NB4 (cell line): ENCODE measurements around the gene MSGN1.

ENCODE experiments used
- DNase-seq: peaks from one replicate; pipeline ENCODE4 v3.0.0; 2010; ENCODE audit warnings: low read depth
- H3K4me3 ChIP-seq: one replicate; pipeline ENCODE4 v1.5.1; 2011; ENCODE audit warnings: mild to moderate bottlenecking, low read depth, low read length, moderate library complexity
- MYC ChIP-seq: IDR thresholded peaks from 2 replicates; pipeline ENCODE4 v1.6.1; 2011; ENCODE audit warnings: low read depth, low read length
- POLR2A ChIP-seq: IDR thresholded peaks from 2 replicates; pipeline ENCODE4 v1.6.1; 2011; ENCODE audit warnings: mild to moderate bottlenecking; ENCODE audit not compliant: insufficient read length; ENCODE audit errors: extremely low read depth
- TF ChIP-seq, protein P1 (sequence below): IDR thresholded peaks from one replicate; pipeline ENCODE4 v1.5.1; 2012; ENCODE audit warnings: low read depth, low read length
- TF ChIP-seq, protein P2 (sequence below): IDR thresholded peaks from 2 replicates; pipeline ENCODE4 v1.6.1; 2011; ENCODE audit warnings: low read depth, low read length

The MSGN1 gene

DNA sequence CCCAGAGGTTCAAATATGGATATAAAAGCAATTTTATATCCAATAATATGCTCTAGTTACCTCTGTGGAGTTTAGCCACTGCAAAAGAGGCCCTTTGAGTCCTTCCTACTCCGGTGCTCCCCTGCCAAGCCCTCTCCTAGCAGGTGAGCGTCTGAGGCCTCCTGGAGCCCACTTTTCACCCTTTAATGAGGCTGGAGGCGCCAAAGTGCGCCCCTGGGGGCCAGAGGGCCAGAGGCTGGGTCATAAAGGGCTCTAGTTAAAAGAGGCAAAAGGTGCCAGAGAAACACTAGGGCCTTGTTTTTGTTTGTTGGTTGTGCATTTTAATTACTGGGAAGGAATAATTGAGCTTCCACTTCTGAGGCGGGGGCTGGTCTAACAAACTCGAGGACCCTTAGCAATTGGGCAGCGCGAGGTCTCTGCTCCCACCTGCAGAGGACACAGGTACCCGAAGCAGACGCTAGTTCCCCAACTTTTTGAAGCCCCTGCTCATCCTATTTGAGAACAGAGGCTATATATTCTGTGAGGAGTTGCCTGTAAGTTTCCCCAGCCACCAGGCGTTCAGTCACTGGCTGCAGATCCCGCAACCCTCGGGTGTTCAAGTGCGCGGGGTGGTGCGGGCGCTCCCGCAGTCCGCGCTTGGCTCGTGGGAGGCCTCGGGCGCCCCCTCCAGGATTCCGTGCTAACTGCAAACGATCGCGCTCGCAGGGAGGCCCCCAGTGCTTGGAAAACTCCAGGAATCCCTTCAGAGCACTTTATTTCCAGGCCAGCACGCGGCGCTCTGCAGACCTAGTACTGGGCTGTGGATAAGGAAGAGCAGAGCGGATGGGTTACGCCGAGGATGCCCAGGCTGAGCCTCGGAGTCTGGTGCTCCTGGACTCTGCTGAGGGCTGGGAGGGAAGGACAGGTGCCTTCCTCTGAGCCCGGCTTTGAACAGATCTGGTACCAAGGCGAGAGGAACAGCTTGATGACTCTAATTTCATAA lies 14.1 kb downstream of the MSGN1 start:
- DNase-seq = peak; percentile 53
- H3K4me3 ChIP-seq = no peak overlapping the region
- TF ChIP-seq, protein P1, sequence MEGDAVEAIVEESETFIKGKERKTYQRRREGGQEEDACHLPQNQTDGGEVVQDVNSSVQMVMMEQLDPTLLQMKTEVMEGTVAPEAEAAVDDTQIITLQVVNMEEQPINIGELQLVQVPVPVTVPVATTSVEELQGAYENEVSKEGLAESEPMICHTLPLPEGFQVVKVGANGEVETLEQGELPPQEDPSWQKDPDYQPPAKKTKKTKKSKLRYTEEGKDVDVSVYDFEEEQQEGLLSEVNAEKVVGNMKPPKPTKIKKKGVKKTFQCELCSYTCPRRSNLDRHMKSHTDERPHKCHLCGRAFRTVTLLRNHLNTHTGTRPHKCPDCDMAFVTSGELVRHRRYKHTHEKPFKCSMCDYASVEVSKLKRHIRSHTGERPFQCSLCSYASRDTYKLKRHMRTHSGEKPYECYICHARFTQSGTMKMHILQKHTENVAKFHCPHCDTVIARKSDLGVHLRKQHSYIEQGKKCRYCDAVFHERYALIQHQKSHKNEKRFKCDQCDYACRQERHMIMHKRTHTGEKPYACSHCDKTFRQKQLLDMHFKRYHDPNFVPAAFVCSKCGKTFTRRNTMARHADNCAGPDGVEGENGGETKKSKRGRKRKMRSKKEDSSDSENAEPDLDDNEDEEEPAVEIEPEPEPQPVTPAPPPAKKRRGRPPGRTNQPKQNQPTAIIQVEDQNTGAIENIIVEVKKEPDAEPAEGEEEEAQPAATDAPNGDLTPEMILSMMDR = peak; percentile 66
- no peak for TF ChIP-seq MYC

DNA sequence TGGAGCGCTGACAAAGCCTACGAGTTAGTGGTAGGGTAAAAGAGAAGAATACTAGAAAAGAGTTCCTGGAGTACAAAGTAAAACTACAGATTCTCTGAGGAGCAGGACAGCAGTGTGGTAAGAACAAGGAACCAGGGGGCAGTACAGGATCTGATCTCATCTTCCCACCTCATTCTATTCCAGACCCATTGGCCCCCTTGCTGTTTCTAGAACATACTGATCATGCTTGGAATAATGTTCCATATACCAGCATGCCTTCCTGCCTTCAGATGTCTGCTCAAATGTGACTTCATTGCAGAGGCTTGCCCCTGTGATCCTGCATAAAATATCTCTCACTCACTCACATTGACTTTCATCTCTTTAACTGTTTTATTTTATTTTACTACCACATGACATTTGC lies 19.3 kb downstream of the MSGN1 start:
- DNase-seq = no peak
- no peak overlapping the region for H3K4me3 ChIP-seq
- TF ChIP-seq, protein P1 = no peak
- TF ChIP-seq POLR2A = no peak
- no peak for TF ChIP-seq MYC
- TF ChIP-seq, protein P2, sequence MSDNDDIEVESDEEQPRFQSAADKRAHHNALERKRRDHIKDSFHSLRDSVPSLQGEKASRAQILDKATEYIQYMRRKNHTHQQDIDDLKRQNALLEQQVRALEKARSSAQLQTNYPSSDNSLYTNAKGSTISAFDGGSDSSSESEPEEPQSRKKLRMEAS = no peak

DNA sequence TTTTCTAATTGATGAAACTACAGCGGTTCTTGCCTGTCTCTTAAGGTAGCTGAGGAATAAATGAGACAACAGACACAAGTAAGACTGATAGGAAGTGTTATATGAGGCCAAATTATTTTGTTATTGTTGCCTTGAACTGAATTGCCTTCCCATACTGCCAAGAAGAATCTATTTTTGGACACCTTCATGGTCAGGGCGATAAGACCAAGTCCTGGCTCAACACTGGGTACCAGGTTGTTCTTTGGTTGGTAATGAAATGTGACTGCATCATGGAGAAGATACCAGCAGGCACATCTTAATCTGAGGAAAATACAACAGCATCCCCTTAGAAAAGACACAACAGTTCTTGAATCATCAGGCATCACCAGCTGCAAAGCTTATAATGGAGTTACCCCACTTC lies 23.7 kb downstream of the MSGN1 start:
- no peak overlapping the region for H3K4me3 ChIP-seq
- TF ChIP-seq POLR2A = no peak
- DNase-seq = no peak

DNA sequence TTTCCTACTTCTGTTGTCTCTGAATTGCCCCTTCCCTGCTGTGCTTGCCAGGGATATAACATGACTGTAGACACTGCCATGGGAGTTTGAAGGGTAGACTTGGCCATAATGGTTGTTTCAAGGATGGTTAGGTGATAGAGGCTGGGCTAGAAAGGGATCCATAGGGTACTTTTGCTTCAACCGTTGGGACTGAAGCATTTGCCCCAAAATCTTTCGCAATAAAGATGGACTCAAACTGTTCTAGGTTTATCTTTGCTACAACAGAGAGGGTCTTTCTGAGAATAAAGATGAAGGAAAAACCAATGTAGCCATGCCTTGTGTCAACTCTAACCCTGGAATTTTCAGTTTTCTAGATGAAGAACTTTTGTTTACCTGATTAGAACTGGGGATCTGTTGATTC lies 27.2 kb downstream of the MSGN1 start:
- H3K4me3 ChIP-seq = no peak overlapping the region
- no peak for DNase-seq
- TF ChIP-seq POLR2A (no peak), MYC (no peak)
- TF ChIP-seq, protein P2 = no peak
- TF ChIP-seq, protein P1 = no peak

DNA sequence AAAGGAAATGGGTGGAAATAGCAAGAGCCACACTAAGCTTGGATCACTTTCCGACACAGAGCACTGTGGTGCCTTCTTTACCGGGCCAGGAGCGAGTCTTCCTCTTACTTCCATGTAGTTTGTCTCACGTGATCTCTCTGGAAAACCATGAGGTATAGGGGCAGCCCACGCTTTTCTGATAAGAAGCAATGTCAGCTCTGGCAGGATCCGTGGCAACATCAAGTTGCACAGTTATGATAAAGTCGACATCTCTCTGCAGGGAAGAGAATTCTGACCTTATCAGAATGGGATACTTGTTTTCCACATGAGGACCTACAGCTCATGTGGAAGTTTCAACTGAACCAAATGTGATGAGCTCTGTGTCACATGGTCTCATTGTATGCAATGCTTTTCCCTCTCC lies 29.5 kb downstream of the MSGN1 start:
- no peak for DNase-seq
- TF ChIP-seq, protein P2 = no peak
- TF ChIP-seq MYC = no peak
- no peak for TF ChIP-seq POLR2A
- TF ChIP-seq, protein P1 = no peak
- no peak overlapping the region for H3K4me3 ChIP-seq

DNA sequence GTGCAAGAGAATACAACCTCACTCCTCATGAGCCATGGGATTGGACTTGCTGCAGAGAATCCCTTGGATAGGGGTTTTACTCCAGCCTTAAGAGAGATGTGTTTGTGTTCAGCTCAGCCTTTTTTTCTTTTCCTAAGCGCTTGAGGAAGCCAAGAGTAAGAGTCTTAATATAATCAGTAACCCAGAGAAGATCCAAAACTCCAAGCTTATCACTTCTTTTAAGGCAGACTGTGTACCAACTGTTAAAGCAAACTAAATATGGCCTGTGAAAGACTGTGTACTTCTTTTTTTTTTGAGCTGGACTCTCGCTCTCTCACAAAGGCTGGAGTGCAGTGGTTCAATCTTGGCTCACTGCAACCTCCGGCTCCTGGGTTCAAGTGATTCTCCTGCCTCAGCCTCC lies 30.4 kb downstream of the MSGN1 start:
- DNase-seq = no peak
- no peak overlapping the region for H3K4me3 ChIP-seq
- TF ChIP-seq, protein P1 = no peak
- TF ChIP-seq, protein P2 = no peak
- TF ChIP-seq MYC = no peak
- no peak for TF ChIP-seq POLR2A
